GM10266 (cell line): ENCODE results near the gene SYT1.

ENCODE experiments used
- DNase-seq: peaks from one replicate; pipeline ENCODE4 v3.0.0; 2012; ENCODE audit errors: extremely low spot score
- TF ChIP-seq, protein P1 (sequence below): IDR thresholded peaks from 2 replicates; pipeline ENCODE4 v1.5.1; 2012; ENCODE audit warnings: mild to moderate bottlenecking, low read depth; ENCODE audit not compliant: control insufficient read depth, insufficient read depth; ENCODE audit errors: missing control alignments

SYT1 gene

GRCh38 chr12:79358716-79359300 lies 494.2 kb downstream of the SYT1 start:
- TF ChIP-seq, protein P1, sequence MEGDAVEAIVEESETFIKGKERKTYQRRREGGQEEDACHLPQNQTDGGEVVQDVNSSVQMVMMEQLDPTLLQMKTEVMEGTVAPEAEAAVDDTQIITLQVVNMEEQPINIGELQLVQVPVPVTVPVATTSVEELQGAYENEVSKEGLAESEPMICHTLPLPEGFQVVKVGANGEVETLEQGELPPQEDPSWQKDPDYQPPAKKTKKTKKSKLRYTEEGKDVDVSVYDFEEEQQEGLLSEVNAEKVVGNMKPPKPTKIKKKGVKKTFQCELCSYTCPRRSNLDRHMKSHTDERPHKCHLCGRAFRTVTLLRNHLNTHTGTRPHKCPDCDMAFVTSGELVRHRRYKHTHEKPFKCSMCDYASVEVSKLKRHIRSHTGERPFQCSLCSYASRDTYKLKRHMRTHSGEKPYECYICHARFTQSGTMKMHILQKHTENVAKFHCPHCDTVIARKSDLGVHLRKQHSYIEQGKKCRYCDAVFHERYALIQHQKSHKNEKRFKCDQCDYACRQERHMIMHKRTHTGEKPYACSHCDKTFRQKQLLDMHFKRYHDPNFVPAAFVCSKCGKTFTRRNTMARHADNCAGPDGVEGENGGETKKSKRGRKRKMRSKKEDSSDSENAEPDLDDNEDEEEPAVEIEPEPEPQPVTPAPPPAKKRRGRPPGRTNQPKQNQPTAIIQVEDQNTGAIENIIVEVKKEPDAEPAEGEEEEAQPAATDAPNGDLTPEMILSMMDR: no peak
- no peak for DNase-seq

DNA sequence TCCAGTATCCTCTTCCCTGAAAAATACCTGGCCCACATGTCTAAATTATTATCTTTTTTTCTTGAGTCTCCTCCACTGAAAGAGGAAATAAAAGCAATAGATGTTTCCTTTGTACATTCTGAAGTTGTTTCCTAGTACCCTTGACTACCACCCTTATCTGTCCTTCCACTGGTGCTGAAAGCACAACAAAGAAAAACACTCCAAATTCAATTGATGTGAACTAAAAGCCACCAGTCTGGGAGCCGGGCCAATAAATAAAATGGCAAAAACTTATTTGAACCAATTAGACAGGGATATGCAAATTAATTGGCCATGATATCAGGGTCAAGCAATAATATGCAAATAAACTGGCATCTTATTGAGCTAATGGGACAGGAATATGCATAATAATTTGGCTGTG lies 495.7 kb downstream of the SYT1 start:
- no peak for DNase-seq
- TF ChIP-seq, protein P1: no peak

DNA sequence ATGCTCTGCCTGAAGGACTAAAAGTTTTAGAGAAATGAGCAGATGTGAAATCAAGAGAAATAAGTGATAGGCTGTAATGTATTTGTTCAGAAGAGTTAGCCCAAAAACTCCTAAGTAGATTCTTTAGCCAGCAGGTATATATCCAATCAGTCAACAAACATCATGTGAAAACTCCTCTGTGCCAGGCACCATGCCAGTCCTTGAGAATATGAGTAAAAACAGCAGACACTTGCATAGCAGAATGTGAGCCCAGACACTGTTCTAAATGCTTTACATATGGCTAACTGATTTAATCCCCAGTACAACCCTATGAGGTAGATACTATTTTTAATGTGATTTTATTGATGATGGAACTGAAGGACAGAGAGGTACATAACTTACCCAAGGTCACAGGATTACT lies 496.4 kb downstream of the SYT1 start:
- no peak for DNase-seq

DNA sequence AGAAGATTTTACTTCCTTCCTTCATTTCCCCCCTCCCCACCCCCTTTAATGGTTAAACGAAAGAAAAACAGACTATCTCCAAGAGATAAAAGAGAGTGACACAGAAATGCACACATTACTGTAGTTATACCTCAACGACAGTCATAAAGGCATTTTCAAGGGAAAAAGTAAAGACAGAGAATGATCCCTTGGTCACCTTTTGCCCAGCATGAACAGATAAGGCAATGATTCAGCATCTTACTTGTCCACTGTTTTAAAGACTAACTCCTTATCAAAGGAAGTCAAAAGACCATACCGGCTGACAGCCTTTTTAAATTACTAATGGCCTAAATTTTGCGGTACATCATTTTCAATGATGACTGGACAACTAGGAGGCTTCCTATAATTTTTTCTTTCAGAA lies 499.6 kb downstream of the SYT1 start:
- DNase-seq: no peak
- TF ChIP-seq, protein P1: no peak

More for the DNA sequence above, 496.4 kb downstream of the SYT1 start:
- TF ChIP-seq, protein P1: no peak

DNA sequence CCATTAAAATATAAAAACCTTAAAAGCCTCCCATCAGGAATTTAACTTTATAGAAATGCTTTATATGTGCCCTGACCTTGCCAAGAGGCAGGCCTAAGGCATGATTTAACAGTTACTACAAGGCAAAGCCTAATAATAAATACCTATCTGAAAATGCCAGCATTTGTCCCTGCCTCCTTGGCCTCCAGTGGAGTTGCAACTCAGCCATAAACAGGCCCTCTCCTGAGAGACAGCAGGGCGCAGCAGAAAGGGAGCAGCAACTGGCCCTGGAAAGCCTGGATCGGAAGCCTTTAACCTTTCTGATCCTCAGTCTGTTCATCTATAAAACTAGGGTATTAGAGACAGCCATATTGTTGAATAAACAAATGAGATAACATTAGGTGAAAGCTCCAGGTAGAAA lies 501.8 kb downstream of the SYT1 start:
- TF ChIP-seq, protein P1: no peak
- no peak for DNase-seq

DNA sequence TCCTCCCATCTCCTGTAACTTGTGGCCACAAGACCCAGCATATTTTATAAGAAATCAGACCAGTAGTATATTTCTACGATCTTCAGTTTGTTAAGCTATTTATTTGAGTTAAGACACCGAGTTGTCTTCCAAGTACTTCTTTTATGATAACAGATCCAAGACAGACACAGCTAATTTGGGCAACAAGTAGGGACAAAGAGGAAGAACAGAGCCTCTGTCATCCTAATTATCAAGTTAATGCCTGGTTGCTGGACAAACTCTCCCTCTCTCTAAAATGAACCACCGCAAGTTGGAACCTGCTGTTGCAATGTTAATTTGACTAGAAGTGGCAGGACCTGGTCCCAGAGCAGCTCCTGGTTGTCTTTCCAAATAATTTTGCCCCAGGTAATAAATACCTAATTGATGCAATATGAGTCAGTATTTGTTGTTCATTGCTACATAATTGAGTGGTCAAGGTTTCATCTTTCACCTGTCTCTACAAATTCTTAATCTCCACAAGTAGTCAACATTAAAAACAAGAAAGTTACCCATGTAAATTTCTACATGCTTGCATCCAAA lies 502.5 kb downstream of the SYT1 start:
- TF ChIP-seq, protein P1: no peak
- no peak for DNase-seq

DNA sequence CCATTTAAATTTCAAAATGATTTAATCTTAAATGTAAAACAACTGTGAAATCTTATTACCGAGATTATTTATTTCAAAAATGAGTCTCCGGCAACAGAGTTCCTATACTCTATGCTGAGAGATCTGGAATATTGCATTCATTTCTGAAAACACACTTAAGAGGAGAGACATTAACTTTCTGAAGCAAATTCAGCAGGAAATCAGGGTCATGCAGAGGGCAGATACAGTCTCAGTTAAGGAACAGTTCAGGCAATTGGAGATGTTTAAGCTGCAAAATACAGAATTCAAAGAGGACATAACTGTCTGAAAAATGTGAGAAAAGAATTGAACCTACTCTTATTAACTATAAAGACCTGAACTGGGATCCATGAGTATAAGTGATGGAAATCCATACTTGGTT lies 505.4 kb downstream of the SYT1 start:
- TF ChIP-seq, protein P1: no peak

More for the DNA sequence above, 505.4 kb downstream of the SYT1 start:
- no peak for DNase-seq
